Activated naive CD4-positive, alpha-beta T cell treated with anti-CD3 and anti-CD28 coated beads, Interleukin-2, amount 50 U/mL, for 24 hours (primary cell): ENCODE results near the gene MYL3.
A peak's percentile ranks its signal among the peaks of the same experiment; 100 is the strongest.

Source experiments
- H3K27ac Mint-ChIP-seq: one replicate; pipeline ENCODE4 v1.8.0; 2021; ENCODE audit warnings: mild to moderate bottlenecking, mixed read lengths
- H3K27me3 Mint-ChIP-seq: one replicate; pipeline ENCODE4 v1.8.0; 2021; ENCODE audit warnings: mixed read lengths
- H3K36me3 Mint-ChIP-seq: one replicate; pipeline ENCODE4 v1.8.0; 2021; ENCODE audit warnings: mixed read lengths
- H3K4me1 Mint-ChIP-seq: one replicate; pipeline ENCODE4 v1.8.0; 2021; ENCODE audit warnings: mixed read lengths
- H3K4me3 Mint-ChIP-seq: one replicate; pipeline ENCODE4 v1.8.0; 2021; ENCODE audit warnings: mild to moderate bottlenecking, mixed read lengths
- H3K9me3 Mint-ChIP-seq: one replicate; pipeline ENCODE4 v1.8.0; 2021; ENCODE audit warnings: mixed read lengths

The MYL3 gene

GRCh38 chr3:46903341-46904302 lies 40.4 kb upstream of the MYL3 start:
- no peaks in the 10 kb centered on the region for H3K36me3 Mint-ChIP-seq
- no peaks in the 10 kb centered on the region for H3K9me3 Mint-ChIP-seq
- peaks cover 3% of the 10 kb centered on the region for H3K27me3 Mint-ChIP-seq
- no peak overlapping the region for H3K4me3 Mint-ChIP-seq
- H3K27ac Mint-ChIP-seq, result no peak overlapping the region
- H3K4me1 Mint-ChIP-seq, result no peaks in the 10 kb centered on the region

- Mint-ChIP-seq H3K4me1 (no peaks in the 10 kb centered on the region), H3K27ac (no peak overlapping the region), H3K4me3 (no peak overlapping the region), H3K9me3 (no peaks in the 10 kb centered on the region), H3K27me3 (peaks cover 6% of the 10 kb centered on the region), H3K36me3 (no peaks in the 10 kb centered on the region)
These were observed 39.0 kb upstream of the MYL3 start for GRCh38 chr3:46902188-46902631.

GRCh38 chr3:46901591-46902187 lies 38.4 kb upstream of the MYL3 start:
- H3K4me1 Mint-ChIP-seq, result no peaks in the 10 kb centered on the region
- H3K36me3 Mint-ChIP-seq, result no peaks in the 10 kb centered on the region
- H3K27me3 Mint-ChIP-seq, result peaks cover 6% of the 10 kb centered on the region
- H3K4me3 Mint-ChIP-seq, result no peak overlapping the region
- no peaks in the 10 kb centered on the region for H3K9me3 Mint-ChIP-seq
- H3K27ac Mint-ChIP-seq, result no peak overlapping the region

- no peak overlapping the region for H3K4me3 Mint-ChIP-seq
These were observed 37.8 kb upstream of the MYL3 start for GRCh38 chr3:46901061-46901460.

GRCh38 chr3:46900356-46900755 lies 37.1 kb upstream of the MYL3 start:
- Mint-ChIP-seq H3K4me3 (no peak overlapping the region), H3K36me3 (no peaks in the 10 kb centered on the region), H3K4me1 (no peaks in the 10 kb centered on the region), H3K9me3 (no peaks in the 10 kb centered on the region), H3K27ac (no peak overlapping the region), H3K27me3 (peaks cover 9% of the 10 kb centered on the region)

More at GRCh38 chr3:46901061-46901460, 37.8 kb upstream of the MYL3 start:
- H3K36me3 Mint-ChIP-seq, result no peaks in the 10 kb centered on the region
- no peaks in the 10 kb centered on the region for H3K9me3 Mint-ChIP-seq
- H3K27ac Mint-ChIP-seq, result no peak overlapping the region
- H3K4me1 Mint-ChIP-seq, result no peaks in the 10 kb centered on the region
- peaks cover 8% of the 10 kb centered on the region for H3K27me3 Mint-ChIP-seq

GRCh38 chr3:46900007-46900292 lies 36.7 kb upstream of the MYL3 start:
- no peak overlapping the region for H3K27ac Mint-ChIP-seq
- no peaks in the 10 kb centered on the region for H3K36me3 Mint-ChIP-seq
- no peaks in the 10 kb centered on the region for H3K9me3 Mint-ChIP-seq
- peaks cover 9% of the 10 kb centered on the region for H3K27me3 Mint-ChIP-seq
- no peaks in the 10 kb centered on the region for H3K4me1 Mint-ChIP-seq
- no peak overlapping the region for H3K4me3 Mint-ChIP-seq

GRCh38 chr3:46899151-46900006 lies 36.1 kb upstream of the MYL3 start:
- no peak overlapping the region for H3K27ac Mint-ChIP-seq
- no peaks in the 10 kb centered on the region for H3K36me3 Mint-ChIP-seq
- H3K4me1 Mint-ChIP-seq, result no peaks in the 10 kb centered on the region
- H3K9me3 Mint-ChIP-seq, result no peaks in the 10 kb centered on the region
- H3K27me3 Mint-ChIP-seq, result peaks cover 9% of the 10 kb centered on the region
- no peak overlapping the region for H3K4me3 Mint-ChIP-seq

- H3K27ac Mint-ChIP-seq, result peak overlapping the region; percentile 70
- H3K4me3 Mint-ChIP-seq, result no peak overlapping the region
- H3K36me3 Mint-ChIP-seq, result no peaks in the 10 kb centered on the region
- H3K4me1 Mint-ChIP-seq, result no peaks in the 10 kb centered on the region
- peaks cover 12% of the 10 kb centered on the region for H3K27me3 Mint-ChIP-seq
- H3K9me3 Mint-ChIP-seq, result no peaks in the 10 kb centered on the region
These were observed 35.3 kb upstream of the MYL3 start for GRCh38 chr3:46898321-46899150.

- Mint-ChIP-seq H3K9me3 (no peaks in the 10 kb centered on the region), H3K27ac (peak overlapping the region; percentile 70), H3K4me3 (no peak overlapping the region)
These were observed 34.6 kb upstream of the MYL3 start for GRCh38 chr3:46897829-46898320.

GRCh38 chr3:46897031-46897430 lies 33.8 kb upstream of the MYL3 start:
- Mint-ChIP-seq H3K27me3 (peaks cover 15% of the 10 kb centered on the region), H3K9me3 (no peaks in the 10 kb centered on the region), H3K4me1 (no peaks in the 10 kb centered on the region), H3K27ac (no peak overlapping the region), H3K4me3 (no peak overlapping the region), H3K36me3 (no peaks in the 10 kb centered on the region)

More at GRCh38 chr3:46897829-46898320, 34.6 kb upstream of the MYL3 start:
- Mint-ChIP-seq H3K36me3 (no peaks in the 10 kb centered on the region), H3K4me1 (no peaks in the 10 kb centered on the region), H3K27me3 (peaks cover 14% of the 10 kb centered on the region)

- Mint-ChIP-seq H3K36me3 (no peaks in the 10 kb centered on the region), H3K4me3 (no peak overlapping the region), H3K4me1 (no peaks in the 10 kb centered on the region), H3K9me3 (no peaks in the 10 kb centered on the region), H3K27me3 (peaks cover 18% of the 10 kb centered on the region), H3K27ac (no peak overlapping the region)
These were observed 33.1 kb upstream of the MYL3 start for GRCh38 chr3:46896386-46896785.

- Mint-ChIP-seq H3K36me3 (no peaks in the 10 kb centered on the region), H3K27me3 (peaks cover 19% of the 10 kb centered on the region), H3K27ac (no peak overlapping the region), H3K9me3 (no peaks in the 10 kb centered on the region), H3K4me1 (no peaks in the 10 kb centered on the region), H3K4me3 (no peak overlapping the region)
These were observed 32.5 kb upstream of the MYL3 start for GRCh38 chr3:46895761-46896160.

GRCh38 chr3:46895204-46895660 lies 32.0 kb upstream of the MYL3 start:
- H3K36me3 Mint-ChIP-seq, result no peaks in the 10 kb centered on the region
- no peak overlapping the region for H3K4me3 Mint-ChIP-seq
- H3K27ac Mint-ChIP-seq, result no peak overlapping the region
- no peaks in the 10 kb centered on the region for H3K4me1 Mint-ChIP-seq
- H3K9me3 Mint-ChIP-seq, result no peaks in the 10 kb centered on the region
- H3K27me3 Mint-ChIP-seq, result peaks cover 19% of the 10 kb centered on the region

- Mint-ChIP-seq H3K4me3 (no peak overlapping the region), H3K27ac (no peak overlapping the region), H3K9me3 (no peaks in the 10 kb centered on the region), H3K4me1 (no peaks in the 10 kb centered on the region), H3K36me3 (no peaks in the 10 kb centered on the region), H3K27me3 (peaks cover 19% of the 10 kb centered on the region)
These were observed 31.0 kb upstream of the MYL3 start for GRCh38 chr3:46894256-46894655.

- no peaks in the 10 kb centered on the region for H3K36me3 Mint-ChIP-seq
- peaks cover 17% of the 10 kb centered on the region for H3K27me3 Mint-ChIP-seq
- no peaks in the 10 kb centered on the region for H3K9me3 Mint-ChIP-seq
- H3K4me1 Mint-ChIP-seq, result no peaks in the 10 kb centered on the region
- no peak overlapping the region for H3K4me3 Mint-ChIP-seq
- H3K27ac Mint-ChIP-seq, result no peak overlapping the region
These were observed 30.5 kb upstream of the MYL3 start for GRCh38 chr3:46893763-46894162.
